Sigmoid colon (tissue), 4 donors: ENCODE results near the gene CYTH2.

Experiments
- CTCF ChIP-seq, 4 experiments: fragments of 450-650 bp in 3 of 4; fragments of 200-600 bp in 1 of 4; IDR thresholded peaks; one replicate each; pipeline ENCODE4 v1.5.1; 2016 to 2019; ENCODE audit warnings: antibody characterized with exemption in 4 of 4, mild to moderate bottlenecking in 3 of 4, moderate library complexity in 2 of 4
- EP300 ChIP-seq, 4 donors: sonication (generic); formaldehyde crosslinking; IDR thresholded peaks; one replicate each; pipeline ENCODE4 v1.6.1; 2017; ENCODE audit warnings: antibody characterized with exemption in 4 of 4
- POLR2A ChIP-seq, 2 donors: fragments of 450-650 bp; IDR thresholded peaks; one replicate each; pipeline ENCODE4 v1.6.1; 2016; ENCODE audit warnings: antibody characterized with exemption in 2 of 2, mild to moderate bottlenecking in 2 of 2, moderate library complexity in 2 of 2
- POLR2AphosphoS5 ChIP-seq, 4 donors: sonication (generic); formaldehyde crosslinking; IDR thresholded peaks; one replicate each; pipeline ENCODE4 v1.6.1; 2017; ENCODE audit warnings: antibody characterized with exemption in 4 of 4

GRCh38 chr19:48493718-48494401 is 24.7 kb downstream of the CYTH2 start:
- TF ChIP-seq CTCF (IDR thresholded peaks at IDR 0.05) (no peak), POLR2AphosphoS5 (IDR thresholded peaks at IDR 0.05) (no peak), POLR2A (IDR thresholded peaks at IDR 0.05) (no peak), EP300 (IDR thresholded peaks at IDR 0.05) (no peak)
